Epithelial cell of proximal tubule (primary cell): ENCODE results near the gene PDE8B. TPM values are rescaled to one million over a fixed set of nuclear protein-coding genes. Genes with fewer than 3 reads are reported as not detected.

Experiments
- DNase-seq: peaks from one replicate; pipeline ENCODE4 v3.0.0-alpha.2; 2011; ENCODE audit warnings: low read depth
- H3K4me3 ChIP-seq: 2 replicates; pipeline ENCODE4 v1.5.1; 2011; ENCODE audit warnings: low read depth, mild to moderate bottlenecking, low read length
- CTCF ChIP-seq: conservative IDR thresholded peaks from 2 replicates; pipeline ENCODE4 v1.5.1; 2012; ENCODE audit warnings: low read depth, mild to moderate bottlenecking, low read length
- total RNA-seq: library from RNA; depleted of rRNA; stranded (reverse); fragments of >200 nt; gene quantifications from 2 replicates; pipeline ENCODE4 v1.2.3, GENCODE V29; 2015

The PDE8B gene
- total RNA-seq, 1 donor from 2014 or later, result 0.35 TPM

- TF ChIP-seq CTCF, result peak; percentile 34
- no peak for DNase-seq
- H3K4me3 ChIP-seq, result no peak overlapping the region
Observed at GRCh38 chr5:77230727-77231470, 20.4 kb downstream of the PDE8B start.

GRCh38 chr5:77231471-77232138 lies 21.1 kb downstream of the PDE8B start:
- TF ChIP-seq CTCF, result no peak
- no peak for DNase-seq
- H3K4me3 ChIP-seq, result no peak overlapping the region

- no peak overlapping the region for H3K4me3 ChIP-seq
- no peak for TF ChIP-seq CTCF
- no peak for DNase-seq
Observed at GRCh38 chr5:77232574-77233358, 22.3 kb downstream of the PDE8B start.

GRCh38 chr5:77235846-77236721 lies 25.6 kb downstream of the PDE8B start:
- TF ChIP-seq CTCF, result no peak
- H3K4me3 ChIP-seq, result no peak overlapping the region
- DNase-seq, result no peak

- no peak for DNase-seq
- peak; percentile 66 for TF ChIP-seq CTCF
Observed at GRCh38 chr5:77239126-77239741, 28.8 kb downstream of the PDE8B start.

GRCh38 chr5:77241444-77241843 lies 31.0 kb downstream of the PDE8B start:
- no peak for DNase-seq
- H3K4me3 ChIP-seq, result no peak overlapping the region
- TF ChIP-seq CTCF, result no peak

More at GRCh38 chr5:77239126-77239741, 28.8 kb downstream of the PDE8B start:
- H3K4me3 ChIP-seq, result no peak overlapping the region
